Stomach (tissue), 4 donors: ENCODE results near the gene EPHA10.

Source experiments
- CTCF ChIP-seq, 7 experiments: fragments of 450-650 bp in 4 of 7; fragments of 200-600 bp in 3 of 7; sonication (generic) in 3 of 7; IDR thresholded peaks; one replicate each; pipeline ENCODE4 v1.5.1; 2016 to 2019; ENCODE audit warnings: antibody characterized with exemption in 7 of 7, control low read depth in 2 of 7, mild to moderate bottlenecking in 1 of 7
- EP300 ChIP-seq: sonication (generic); formaldehyde crosslinking; IDR thresholded peaks from one replicate; pipeline ENCODE4 v1.6.1; 2017; ENCODE audit warnings: antibody characterized with exemption
- POLR2A ChIP-seq, 4 donors: fragments of 450-650 bp; IDR thresholded peaks; one replicate each; pipeline ENCODE4 v1.6.1; 2016; ENCODE audit warnings: antibody characterized with exemption in 4 of 4, control low read depth in 2 of 4, mild to moderate bottlenecking in 1 of 4, moderate library complexity in 1 of 4
- POLR2AphosphoS5 ChIP-seq, 3 donors: sonication (generic); formaldehyde crosslinking; IDR thresholded peaks; one replicate each; pipeline ENCODE4 v1.6.1; 2016; ENCODE audit warnings: antibody characterized with exemption in 3 of 3

DNA sequence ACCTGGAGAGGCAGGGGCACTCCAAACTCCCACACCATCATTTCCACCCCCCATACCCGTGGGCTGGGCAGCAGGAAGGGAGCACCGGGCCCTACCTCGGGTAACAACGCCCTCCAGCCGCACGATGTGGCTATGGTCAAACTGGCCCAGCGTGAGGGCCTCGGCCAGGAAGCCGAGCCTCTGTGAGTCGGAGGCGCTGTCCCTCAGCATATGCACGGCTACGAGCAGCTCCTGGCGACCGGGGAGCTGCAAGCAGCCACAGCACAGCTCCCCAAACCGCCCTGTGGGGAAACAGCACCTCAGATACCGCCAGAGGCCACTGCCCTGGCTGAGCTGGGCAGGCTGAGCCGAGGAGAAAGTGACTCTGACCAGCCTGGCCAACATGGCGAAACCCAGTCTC, 43.4 kb downstream of the EPHA10 start:
- TF ChIP-seq POLR2AphosphoS5 (IDR thresholded peaks at IDR 0.05): no peak
- no peak for TF ChIP-seq CTCF (IDR thresholded peaks at IDR 0.05)
- no peak for TF ChIP-seq POLR2A (IDR thresholded peaks at IDR 0.05)
- TF ChIP-seq EP300: no peak
